Parathyroid adenoma (tissue), 2 donors: ENCODE results near the gene C1R.
A peak's percentile ranks its signal among the peaks of the same experiment; 100 is the strongest.

Experiments used
- H2AFZ ChIP-seq: fragments of 300-600 bp; sonication (generic); one replicate; pipeline ENCODE4 v1.7.0; 2017; ENCODE audit warnings: antibody characterized with exemption, mild to moderate bottlenecking
- H3K27ac ChIP-seq: fragments of 300-600 bp; sonication (generic); one replicate; pipeline ENCODE4 v1.7.0; 2017
- H3K27me3 ChIP-seq: fragments of 300-600 bp; sonication (generic); one replicate; pipeline ENCODE4 v1.7.0; 2017; ENCODE audit warnings: low read length; ENCODE audit not compliant: control insufficient read depth, insufficient read depth
- H3K36me3 ChIP-seq: fragments of 300-600 bp; sonication (generic); one replicate; pipeline ENCODE4 v1.7.0; 2017; ENCODE audit warnings: low read length; ENCODE audit not compliant: control insufficient read depth, insufficient read depth
- H3K4me1 ChIP-seq: fragments of 300-600 bp; sonication (generic); one replicate; pipeline ENCODE4 v1.7.0; 2017; ENCODE audit warnings: control low read depth
- H3K4me2 ChIP-seq: fragments of 300-600 bp; sonication (generic); one replicate; pipeline ENCODE4 v1.7.0; 2017; ENCODE audit warnings: low read length
- H3K4me3 ChIP-seq: fragments of 300-600 bp; sonication (generic); one replicate; pipeline ENCODE4 v1.7.0; 2017; ENCODE audit warnings: low read depth, low read length
- H3K79me2 ChIP-seq: fragments of 300-600 bp; sonication (generic); one replicate; pipeline ENCODE4 v1.7.0; 2017; ENCODE audit warnings: control low read depth
- H3K9ac ChIP-seq: fragments of 300-600 bp; sonication (generic); one replicate; pipeline ENCODE4 v1.7.0; 2017; ENCODE audit warnings: mild to moderate bottlenecking
- H3K9me3 ChIP-seq: fragments of 300-600 bp; sonication (generic); one replicate; pipeline ENCODE4 v1.7.0; 2017; ENCODE audit warnings: low read length; ENCODE audit not compliant: control insufficient read depth
- TF ChIP-seq, protein P1 (sequence below): fragments of 300-600 bp; sonication (generic); IDR thresholded peaks from one replicate; pipeline ENCODE4 v1.7.0; 2017; ENCODE audit warnings: antibody characterized with exemption, mild to moderate bottlenecking
- donor health status: primary hyperparathyroidism.

C1R gene

GRCh38 chr12:7110661-7111060 lies 18.4 kb upstream of the C1R start:
- no peak overlapping the region for H3K4me3 ChIP-seq
- peaks cover 2% of the 10 kb centered on the region for H3K9me3 ChIP-seq
- peaks cover 4% of the 10 kb centered on the region for H3K79me2 ChIP-seq
- no peak overlapping the region for H2AFZ ChIP-seq
- H3K4me2 ChIP-seq: no peak overlapping the region
- H3K4me1 ChIP-seq: peaks cover 4% of the 10 kb centered on the region
- H3K36me3 ChIP-seq: no peaks in the 10 kb centered on the region
- no peaks in the 10 kb centered on the region for H3K27me3 ChIP-seq
- TF ChIP-seq, protein P1, sequence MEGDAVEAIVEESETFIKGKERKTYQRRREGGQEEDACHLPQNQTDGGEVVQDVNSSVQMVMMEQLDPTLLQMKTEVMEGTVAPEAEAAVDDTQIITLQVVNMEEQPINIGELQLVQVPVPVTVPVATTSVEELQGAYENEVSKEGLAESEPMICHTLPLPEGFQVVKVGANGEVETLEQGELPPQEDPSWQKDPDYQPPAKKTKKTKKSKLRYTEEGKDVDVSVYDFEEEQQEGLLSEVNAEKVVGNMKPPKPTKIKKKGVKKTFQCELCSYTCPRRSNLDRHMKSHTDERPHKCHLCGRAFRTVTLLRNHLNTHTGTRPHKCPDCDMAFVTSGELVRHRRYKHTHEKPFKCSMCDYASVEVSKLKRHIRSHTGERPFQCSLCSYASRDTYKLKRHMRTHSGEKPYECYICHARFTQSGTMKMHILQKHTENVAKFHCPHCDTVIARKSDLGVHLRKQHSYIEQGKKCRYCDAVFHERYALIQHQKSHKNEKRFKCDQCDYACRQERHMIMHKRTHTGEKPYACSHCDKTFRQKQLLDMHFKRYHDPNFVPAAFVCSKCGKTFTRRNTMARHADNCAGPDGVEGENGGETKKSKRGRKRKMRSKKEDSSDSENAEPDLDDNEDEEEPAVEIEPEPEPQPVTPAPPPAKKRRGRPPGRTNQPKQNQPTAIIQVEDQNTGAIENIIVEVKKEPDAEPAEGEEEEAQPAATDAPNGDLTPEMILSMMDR: no peak
- H3K9ac ChIP-seq: no peak overlapping the region
- no peak overlapping the region for H3K27ac ChIP-seq

DNA sequence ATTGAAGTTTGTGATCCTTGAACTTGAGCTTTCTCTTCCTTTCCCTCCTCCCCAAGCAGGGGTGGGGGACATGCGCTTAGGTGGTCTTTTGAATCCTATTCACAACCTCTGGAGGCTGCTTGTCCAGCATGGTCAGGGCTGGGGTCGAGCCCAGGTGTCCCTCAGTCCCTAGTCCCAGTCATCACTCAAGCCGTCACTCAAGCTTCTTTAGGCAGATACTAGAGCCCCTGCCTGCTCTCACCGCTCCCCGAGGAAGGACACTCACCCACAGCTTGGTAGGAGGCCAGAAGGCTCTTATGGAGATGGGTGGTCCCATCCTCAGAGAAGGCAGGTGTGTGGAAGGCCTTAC lies 17.3 kb upstream of the C1R start:
- TF ChIP-seq, protein P1: no peak
- H3K9ac ChIP-seq: no peak overlapping the region
- H3K4me3 ChIP-seq: no peak overlapping the region
- H3K36me3 ChIP-seq: no peaks in the 10 kb centered on the region
- H3K4me2 ChIP-seq: peak overlapping the region; percentile 56
- H2AFZ ChIP-seq: peak overlapping the region; percentile 86
- H3K79me2 ChIP-seq: peaks cover 4% of the 10 kb centered on the region
- H3K4me1 ChIP-seq: peaks cover 4% of the 10 kb centered on the region
- no peaks in the 10 kb centered on the region for H3K27me3 ChIP-seq
- peak overlapping the region; percentile 91 for H3K27ac ChIP-seq
- H3K9me3 ChIP-seq: peaks cover 2% of the 10 kb centered on the region

- peak within 1 kb of the TSS; percentile 91 for H3K27ac ChIP-seq
- TF ChIP-seq, protein P1: peak; percentile 98
- H2AFZ ChIP-seq: peak within 1 kb of the TSS; percentile 97
- H3K9me3 ChIP-seq: peaks cover 2% of the 10 kb centered on the region
- H3K9ac ChIP-seq: peak within 1 kb of the TSS; percentile 49
- H3K79me2 ChIP-seq: peaks cover 4% of the 10 kb centered on the region
- H3K4me3 ChIP-seq: peak within 1 kb of the TSS; percentile 71
- H3K27me3 ChIP-seq: no peaks in the 10 kb centered on the region
- peaks cover 4% of the 10 kb centered on the region for H3K4me1 ChIP-seq
- H3K36me3 ChIP-seq: no peaks in the 10 kb centered on the region
- H3K4me2 ChIP-seq: peak within 1 kb of the TSS; percentile 97
Observed at GRCh38 chr12:7108796-7109571, 16.7 kb upstream of the C1R start, which contains the start of gene C1RL. TSS of gene C1RL (minus strand) at chr12:7109214. CDS start at chr12:7109180, 34 bp downstream.

DNA sequence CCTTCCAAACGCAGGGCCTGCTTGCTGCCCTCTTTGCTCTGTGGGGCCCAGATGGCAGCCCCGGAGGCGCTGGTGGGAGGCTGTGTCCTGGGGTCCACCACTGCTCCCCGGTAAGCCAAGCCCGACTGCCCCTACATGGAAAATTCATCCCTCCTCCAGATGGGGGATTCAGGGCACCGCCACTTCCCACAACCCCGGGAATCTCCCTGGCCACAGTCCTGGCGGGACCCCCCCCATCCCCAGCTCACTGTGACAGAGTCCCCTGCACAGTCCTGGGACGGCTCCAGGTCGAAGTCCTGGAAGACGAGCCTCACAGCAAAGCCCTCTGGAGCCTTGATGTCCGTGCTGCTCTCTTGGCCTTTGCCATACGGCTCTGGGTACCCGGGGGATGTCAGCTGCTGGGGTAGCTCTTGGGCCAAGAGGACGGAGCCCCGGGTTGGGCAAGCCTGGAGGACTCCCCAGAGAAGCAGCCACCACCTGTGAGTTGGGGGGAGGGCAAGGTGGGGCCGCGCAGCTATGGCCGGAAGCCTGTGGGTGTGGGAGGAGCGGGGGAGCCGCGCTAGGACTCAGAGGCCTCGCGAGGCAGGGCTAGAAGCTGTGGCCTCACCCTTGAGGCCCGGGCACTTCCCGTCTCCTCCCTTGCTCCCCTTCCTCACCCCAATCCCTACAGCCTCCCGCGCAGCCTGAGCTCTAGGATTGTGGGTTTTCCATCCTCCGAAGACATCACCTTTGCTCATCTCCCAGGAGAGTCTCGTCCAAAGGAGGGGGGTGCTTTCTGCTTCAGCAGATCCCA lies 16.0 kb upstream of the C1R start:
- H3K36me3 ChIP-seq: no peaks in the 10 kb centered on the region
- TF ChIP-seq, protein P1: no peak
- peak overlapping the region; percentile 71 for H3K4me3 ChIP-seq
- peaks cover 2% of the 10 kb centered on the region for H3K9me3 ChIP-seq
- peak overlapping the region; percentile 97 for H2AFZ ChIP-seq
- H3K27ac ChIP-seq: peak overlapping the region; percentile 91
- H3K9ac ChIP-seq: peak overlapping the region; percentile 49
- no peaks in the 10 kb centered on the region for H3K27me3 ChIP-seq
- peaks cover 4% of the 10 kb centered on the region for H3K79me2 ChIP-seq
- peak overlapping the region; percentile 97 for H3K4me2 ChIP-seq
- H3K4me1 ChIP-seq: peaks cover 4% of the 10 kb centered on the region
